OCI-LY7 (cell line): ENCODE data around the gene C2. TPM values are rescaled to one million over a fixed set of nuclear protein-coding genes. Genes with fewer than 3 reads are reported as not detected.

Source experiments
- BruUV-seq: library from RNA; stranded (reverse); fragments of 400-500 nt; replicated peaks from 2 replicates; lab custom pipeline; 2021; lab: Mats Ljungman, UMichigan
- CTCF ChIA-PET: fragments of 300-600 bp; sonication (Branson Sonifier 250); formaldehyde crosslinking; loops from one replicate; lab custom pipeline; 2022; ENCODE audit warnings: antibody characterized with exemption; ENCODE audit not compliant: unreplicated experiment; lab: Charles Lee
- POLR2A ChIA-PET: fragments of 300-600 bp; sonication (Branson Sonifier 250); formaldehyde crosslinking; loops from one replicate; lab custom pipeline; 2022; ENCODE audit warnings: antibody characterized with exemption; lab: Charles Lee
- DNase-seq: peaks from one replicate; pipeline ENCODE4 v3.0.0-alpha.2; 2015; ENCODE audit warnings: low spot score
- H2AFZ ChIP-seq: fragments of 200-600 bp; sonication (generic), shearing (Covaris generic); 2 replicates; pipeline ENCODE4 v1.6.1; 2014; ENCODE audit warnings: mild to moderate bottlenecking, antibody characterized with exemption, low read length, moderate library complexity
- H3K27ac ChIP-seq: fragments of 200-600 bp; sonication (generic); 2 replicates; pipeline ENCODE4 v1.5.1; 2014; ENCODE audit warnings: mixed run types, low read depth, mild to moderate bottlenecking, moderate library complexity, low read length, inconsistent platforms; ENCODE audit not compliant: poor library complexity, severe bottlenecking
- H3K36me3 ChIP-seq: fragments of 200-600 bp; sonication (generic); 2 replicates; pipeline ENCODE4 v1.6.1; 2014; ENCODE audit warnings: mild to moderate bottlenecking, antibody characterized with exemption, low read length, moderate library complexity, mixed read lengths; ENCODE audit not compliant: insufficient read depth
- H3K4me1 ChIP-seq: fragments of 200-600 bp; sonication (generic); 2 replicates; pipeline ENCODE4 v1.5.1; 2014; ENCODE audit warnings: mild to moderate bottlenecking, low read length; ENCODE audit not compliant: insufficient read depth, poor library complexity, severe bottlenecking
- H3K4me2 ChIP-seq: fragments of 200-600 bp; sonication (generic); 2 replicates; pipeline ENCODE4 v1.6.1; 2014; ENCODE audit warnings: mild to moderate bottlenecking, low read length
- H3K4me3 ChIP-seq: fragments of 200-600 bp; sonication (generic); 2 replicates; pipeline ENCODE4 v1.5.1; 2014; ENCODE audit warnings: mild to moderate bottlenecking, low read depth, low read length; ENCODE audit not compliant: poor library complexity, severe bottlenecking
- H3K79me2 ChIP-seq: fragments of 200-600 bp; sonication (generic); 2 replicates; pipeline ENCODE4 v1.6.1; 2016; ENCODE audit warnings: low read depth, mild to moderate bottlenecking, low read length, moderate library complexity, mixed read lengths; ENCODE audit not compliant: insufficient read depth
- H3K9me2 ChIP-seq: fragments of 200-600 bp; sonication (generic); 2 replicates; pipeline ENCODE4 v1.6.1; 2016; ENCODE audit warnings: mild to moderate bottlenecking, low read length, mixed read lengths; ENCODE audit not compliant: insufficient read depth
- H3K9me3 ChIP-seq: fragments of 200-600 bp; sonication (generic); 2 replicates; pipeline ENCODE4 v1.6.1; 2014; ENCODE audit warnings: mild to moderate bottlenecking, mixed run types, low read length, mixed read lengths
- H4K20me1 ChIP-seq: fragments of 200-600 bp; sonication (generic); 2 replicates; pipeline ENCODE4 v1.6.1; 2014; ENCODE audit warnings: mild to moderate bottlenecking, antibody characterized with exemption, low read length, moderate library complexity, mixed read lengths; ENCODE audit not compliant: insufficient read depth
- CTCF ChIP-seq: fragments of 200-600 bp; sonication (generic); conservative IDR thresholded peaks from 2 replicates; pipeline ENCODE4 v1.5.1; 2014; ENCODE audit warnings: mild to moderate bottlenecking, antibody characterized with exemption, low read length, moderate library complexity, mixed read lengths
- EZH2phosphoT487 ChIP-seq: fragments of 200-600 bp; sonication (generic); IDR thresholded peaks from 2 replicates; pipeline ENCODE4 v1.6.1; 2018; ENCODE audit warnings: low read depth, borderline replicate concordance, mild to moderate bottlenecking, mixed run types, antibody characterized with exemption, low read length, moderate library complexity, mixed read lengths
- intact Hi-C: fragments of 100-400 bp; cut with micrococcal nuclease; formaldehyde crosslinking; loops from one replicate; pipeline ENCODE4 v1.10.0; 2022; ENCODE audit not compliant: unreplicated experiment
- total RNA-seq, 2 experiments: library from RNA; depleted of rRNA in 1 of 2; stranded (reverse); fragments of >200 nt in 1 of 2; shearing (Covaris generic) in 1 of 2; gene quantifications; 2 replicates each; pipeline ENCODE4 v1.2.3, GENCODE V29; 2014 to 2022

Gene C2
- total RNA-seq, 2 experiments from 2014 or later: 3.4 to 4.4 TPM

GRCh38 chr6:31968791-31969711 is 41.5 kb downstream of the C2 start:
- no peak overlapping the region for H3K27ac ChIP-seq
- BruUV-seq: no TSS peak
- no peaks in the 10 kb centered on the region for H3K9me2 ChIP-seq
- peaks cover 25% of the 10 kb centered on the region for H3K4me1 ChIP-seq
- no peak overlapping the region for H2AFZ ChIP-seq
- H3K36me3 ChIP-seq: peaks cover 61% of the 10 kb centered on the region
- H3K4me2 ChIP-seq: no peak overlapping the region
- H3K79me2 ChIP-seq: peaks cover 18% of the 10 kb centered on the region; the same call in 1 of the 2 replicates
- no peaks in the 10 kb centered on the region for H4K20me1 ChIP-seq
- ChIA-PET POLR2A (interaction anchor here (3.7 kb wide), 1 partner anchor 11 kb away, joined by 26 read pairs; the partner anchor contains the start of genes NELFE and SKIC2), CTCF (no interaction called here)
- no peaks in the 10 kb centered on the region for H3K9me3 ChIP-seq
- no peak for DNase-seq
- no peak for TF ChIP-seq EZH2phosphoT487
- TF ChIP-seq CTCF: no peak
- H3K4me3 ChIP-seq: no peak overlapping the region
- intact Hi-C loops: no loop called here

- POLR2A ChIA-PET: interaction anchor here (3.7 kb wide), 1 partner anchor 12 kb away, joined by 26 read pairs; the partner anchor contains the start of genes NELFE and SKIC2
- no peak overlapping the region for H2AFZ ChIP-seq
- H3K9me2 ChIP-seq: no peaks in the 10 kb centered on the region
- no TSS peak for BruUV-seq
- peak overlapping the region; percentile 82 for H3K4me3 ChIP-seq
- H3K27ac ChIP-seq: no peak overlapping the region
- peaks cover 25% of the 10 kb centered on the region for H3K4me1 ChIP-seq
- intact Hi-C loops: no loop called here
- peak overlapping the region; percentile 98 for H3K4me2 ChIP-seq
- DNase-seq: no peak
- TF ChIP-seq CTCF (no peak), EZH2phosphoT487 (no peak)
- H3K9me3 ChIP-seq: no peaks in the 10 kb centered on the region
- H4K20me1 ChIP-seq: no peaks in the 10 kb centered on the region
- CTCF ChIA-PET: no interaction called here
- peaks cover 55% of the 10 kb centered on the region for H3K36me3 ChIP-seq
- H3K79me2 ChIP-seq: peaks cover 18% of the 10 kb centered on the region; the same call in 1 of the 2 replicates
Measured at GRCh38 chr6:31969712-31970603, 42.4 kb downstream of the C2 start.
